ENCODE results near the gene DAGLA.

DNA sequence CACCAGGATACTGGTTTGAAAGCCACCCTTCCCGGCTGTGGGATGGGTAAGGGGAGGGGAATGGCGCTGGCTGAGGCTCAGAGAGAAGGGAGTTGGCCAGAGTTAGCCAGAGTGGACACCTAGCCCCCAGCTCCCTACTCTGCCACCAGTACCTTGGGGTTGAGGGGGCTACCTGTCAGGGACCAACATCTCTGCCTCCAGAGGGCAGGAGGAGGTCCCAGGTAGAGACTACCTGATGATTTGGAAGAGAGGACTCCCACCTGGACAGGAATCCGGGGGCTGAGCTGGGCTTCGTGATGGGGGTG is 75.9 kb downstream of the DAGLA start:
- TF ChIP-seq CREB1 (CRISPR knock-in tag; IDR thresholded peaks at IDR 0.05) (no peak), NR3C1 (CRISPR knock-in tag; conservative IDR thresholded peaks at IDR 0.05; ENCODE audit: low read depth) (no peak)
- TF ChIP-seq, protein P1, sequence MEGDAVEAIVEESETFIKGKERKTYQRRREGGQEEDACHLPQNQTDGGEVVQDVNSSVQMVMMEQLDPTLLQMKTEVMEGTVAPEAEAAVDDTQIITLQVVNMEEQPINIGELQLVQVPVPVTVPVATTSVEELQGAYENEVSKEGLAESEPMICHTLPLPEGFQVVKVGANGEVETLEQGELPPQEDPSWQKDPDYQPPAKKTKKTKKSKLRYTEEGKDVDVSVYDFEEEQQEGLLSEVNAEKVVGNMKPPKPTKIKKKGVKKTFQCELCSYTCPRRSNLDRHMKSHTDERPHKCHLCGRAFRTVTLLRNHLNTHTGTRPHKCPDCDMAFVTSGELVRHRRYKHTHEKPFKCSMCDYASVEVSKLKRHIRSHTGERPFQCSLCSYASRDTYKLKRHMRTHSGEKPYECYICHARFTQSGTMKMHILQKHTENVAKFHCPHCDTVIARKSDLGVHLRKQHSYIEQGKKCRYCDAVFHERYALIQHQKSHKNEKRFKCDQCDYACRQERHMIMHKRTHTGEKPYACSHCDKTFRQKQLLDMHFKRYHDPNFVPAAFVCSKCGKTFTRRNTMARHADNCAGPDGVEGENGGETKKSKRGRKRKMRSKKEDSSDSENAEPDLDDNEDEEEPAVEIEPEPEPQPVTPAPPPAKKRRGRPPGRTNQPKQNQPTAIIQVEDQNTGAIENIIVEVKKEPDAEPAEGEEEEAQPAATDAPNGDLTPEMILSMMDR (IDR thresholded peaks at IDR 0.05): no peak
- TF ChIP-seq, protein P2, sequence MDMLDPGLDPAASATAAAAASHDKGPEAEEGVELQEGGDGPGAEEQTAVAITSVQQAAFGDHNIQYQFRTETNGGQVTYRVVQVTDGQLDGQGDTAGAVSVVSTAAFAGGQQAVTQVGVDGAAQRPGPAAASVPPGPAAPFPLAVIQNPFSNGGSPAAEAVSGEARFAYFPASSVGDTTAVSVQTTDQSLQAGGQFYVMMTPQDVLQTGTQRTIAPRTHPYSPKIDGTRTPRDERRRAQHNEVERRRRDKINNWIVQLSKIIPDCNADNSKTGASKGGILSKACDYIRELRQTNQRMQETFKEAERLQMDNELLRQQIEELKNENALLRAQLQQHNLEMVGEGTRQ (CRISPR knock-in tag; IDR thresholded peaks at IDR 0.05): no peak
- TF ChIP-seq, protein P3, sequence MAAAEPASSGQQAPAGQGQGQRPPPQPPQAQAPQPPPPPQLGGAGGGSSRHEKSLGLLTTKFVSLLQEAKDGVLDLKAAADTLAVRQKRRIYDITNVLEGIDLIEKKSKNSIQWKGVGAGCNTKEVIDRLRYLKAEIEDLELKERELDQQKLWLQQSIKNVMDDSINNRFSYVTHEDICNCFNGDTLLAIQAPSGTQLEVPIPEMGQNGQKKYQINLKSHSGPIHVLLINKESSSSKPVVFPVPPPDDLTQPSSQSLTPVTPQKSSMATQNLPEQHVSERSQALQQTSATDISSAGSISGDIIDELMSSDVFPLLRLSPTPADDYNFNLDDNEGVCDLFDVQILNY (CRISPR knock-in tag; IDR thresholded peaks at IDR 0.05): no peak

All from WTC11 (cell line).